Measurements from ENCODE around the gene GRIN2A. TPM values are rescaled to one million over a fixed set of nuclear protein-coding genes. Genes with fewer than 3 reads are reported as not detected.

The GRIN2A gene
- total and polyA plus RNA-seq, 8 donors, result 0.06 to 9.8 (median 0.86) TPM

DNA sequence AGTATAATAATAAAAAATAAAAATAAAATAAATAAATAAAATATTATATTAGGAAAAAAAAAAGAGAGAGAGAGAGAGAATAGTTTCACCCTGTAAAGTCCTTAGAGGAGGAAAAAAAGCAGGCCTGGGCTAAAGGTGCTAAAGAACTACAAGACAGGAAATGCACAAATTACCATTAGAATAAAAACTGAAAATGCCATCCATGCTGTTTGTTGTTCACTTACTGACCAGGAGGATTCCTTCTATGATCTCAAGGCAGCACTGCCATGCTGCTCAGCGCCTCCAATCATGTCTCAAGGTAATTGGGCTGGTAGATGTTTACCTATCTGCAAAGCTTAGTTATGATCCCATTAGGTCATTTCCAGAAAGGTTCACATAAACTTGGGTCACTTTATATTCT lies 201.2 kb downstream of the GRIN2A start:
- WGBS, 5 donors, result 30 to 88% (median 50%) methylated on average over 1 of the region's 1 CpG
- intact Hi-C loops (cut with DNase I; ENCODE audit: low total_unique reads), result no loop called here

GRCh38 chr16:9978160-9978725 lies 204.0 kb downstream of the GRIN2A start:
- 64 to 78% (median 73%) methylated on average over 2 of the region's 2 CpGs for WGBS, 5 donors
- Histone ChIP-seq H3K4me3 (no peak overlapping the region), H3K36me3 (no peaks in the 10 kb centered on the region), H3K9me3 (no peaks in the 10 kb centered on the region), H3K4me1 (no peaks in the 10 kb centered on the region), H3K27me3 (no peaks in the 10 kb centered on the region), H3K27ac (no peak overlapping the region)
- intact Hi-C loops (cut with DNase I; ENCODE audit: low total_unique reads), result no loop called here
- TF ChIP-seq POLR2A (IDR thresholded peaks at IDR 0.05) (no peak), CTCF (IDR thresholded peaks at IDR 0.05) (no peak), POLR2AphosphoS5 (IDR thresholded peaks at IDR 0.05) (no peak), EP300 (IDR thresholded peaks at IDR 0.05) (no peak)
- DNase-seq, result no peak

More for the DNA sequence above, 201.2 kb downstream of the GRIN2A start:
- Histone ChIP-seq H3K27ac (no peak overlapping the region), H3K27me3 (no peaks in the 10 kb centered on the region), H3K4me3 (no peak overlapping the region), H3K36me3 (no peaks in the 10 kb centered on the region), H3K9me3 (no peaks in the 10 kb centered on the region), H3K4me1 (no peaks in the 10 kb centered on the region)
- no peak for DNase-seq
- TF ChIP-seq EP300 (IDR thresholded peaks at IDR 0.05), result no peak

DNA sequence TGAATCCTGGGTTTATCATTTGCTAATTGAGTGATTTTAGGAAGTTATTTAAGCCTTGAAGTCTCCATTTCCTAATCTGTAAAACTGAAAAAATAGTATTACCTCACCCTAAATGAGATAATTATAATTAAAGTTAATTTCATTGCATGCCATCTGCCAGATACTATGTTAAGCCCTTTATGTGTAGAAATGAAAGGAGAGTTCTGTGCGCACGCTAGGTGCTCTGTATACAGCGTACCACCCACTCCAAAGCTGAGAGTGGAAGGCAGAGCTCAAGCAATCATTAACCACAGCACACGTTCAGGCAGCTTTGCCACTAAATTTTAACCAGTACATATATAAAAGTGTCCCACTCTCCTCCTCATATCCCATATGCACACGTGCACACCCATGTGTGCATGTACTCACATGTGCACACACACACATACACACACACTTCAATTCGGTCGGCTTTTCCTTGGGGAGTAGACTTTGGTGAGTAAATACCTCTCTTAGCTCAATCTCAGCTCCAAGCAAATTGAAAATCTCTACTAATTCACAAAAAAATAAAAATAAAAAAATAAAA lies 204.8 kb downstream of the GRIN2A start:
- Histone ChIP-seq H3K27me3 (no peaks in the 10 kb centered on the region), H3K27ac (no peak overlapping the region), H3K36me3 (no peaks in the 10 kb centered on the region), H3K9me3 (no peaks in the 10 kb centered on the region), H3K4me3 (no peak overlapping the region), H3K4me1 (no peaks in the 10 kb centered on the region)
- intact Hi-C loops (cut with DNase I; ENCODE audit: low total_unique reads), result no loop called here
- WGBS, 5 donors, result 61 to 79% (median 71%) methylated on average over 7 of the region's 7 CpGs
- TF ChIP-seq POLR2AphosphoS5 (IDR thresholded peaks at IDR 0.05) (no peak), POLR2A (IDR thresholded peaks at IDR 0.05) (no peak), CTCF (IDR thresholded peaks at IDR 0.05) (no peak), EP300 (IDR thresholded peaks at IDR 0.05) (no peak)
- DNase-seq, result no peak

DNA sequence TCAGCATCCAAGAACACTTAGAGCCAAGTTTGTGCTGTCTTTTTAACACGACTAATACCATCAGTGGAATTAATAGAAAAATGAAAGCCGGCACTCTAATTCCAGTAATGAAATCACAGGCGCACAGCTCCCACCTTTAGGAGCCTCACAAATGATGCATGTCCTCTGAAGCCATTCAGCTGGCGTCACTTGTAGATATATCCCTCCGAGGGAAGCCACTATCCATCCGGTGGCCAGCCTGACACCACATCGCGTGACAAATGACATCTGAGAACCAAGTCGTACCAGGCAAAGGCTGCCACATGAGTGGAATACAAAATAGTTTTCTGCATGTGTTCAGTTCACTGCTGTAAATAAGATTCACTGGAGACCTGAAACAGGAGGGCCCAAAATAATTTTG lies 205.6 kb downstream of the GRIN2A start:
- H3K36me3 ChIP-seq, result no peaks in the 10 kb centered on the region
- H3K27me3 ChIP-seq, result no peaks in the 10 kb centered on the region
- H3K9me3 ChIP-seq, result no peaks in the 10 kb centered on the region
- DNase-seq, result no peak
- no peak for TF ChIP-seq CTCF (IDR thresholded peaks at IDR 0.05)
- no peak for TF ChIP-seq POLR2AphosphoS5 (IDR thresholded peaks at IDR 0.05)
- TF ChIP-seq POLR2A (IDR thresholded peaks at IDR 0.05), result no peak
- no peak for TF ChIP-seq EP300 (IDR thresholded peaks at IDR 0.05)
- H3K4me3 ChIP-seq, result no peak overlapping the region
- H3K27ac ChIP-seq, result no peak overlapping the region
- WGBS, 5 donors, result 78 to 89% (median 85%) methylated on average over 9 of the region's 9 CpGs
- H3K4me1 ChIP-seq, result no peaks in the 10 kb centered on the region
- intact Hi-C loops (cut with DNase I; ENCODE audit: low total_unique reads), result no loop called here

GRCh38 chr16:9971907-9972306 lies 210.3 kb downstream of the GRIN2A start:
- no peak for DNase-seq
- intact Hi-C loops (cut with DNase I; ENCODE audit: low total_unique reads), result no loop called here
- Histone ChIP-seq H3K4me1 (no peaks in the 10 kb centered on the region), H3K36me3 (no peaks in the 10 kb centered on the region), H3K9me3 (no peaks in the 10 kb centered on the region), H3K27ac (no peak overlapping the region), H3K4me3 (no peak overlapping the region), H3K27me3 (no peaks in the 10 kb centered on the region)
- 49 to 77% (median 70%) methylated on average over 2 of the region's 2 CpGs for WGBS, 5 donors
- no peak for TF ChIP-seq EP300 (IDR thresholded peaks at IDR 0.05)
- TF ChIP-seq POLR2A (IDR thresholded peaks at IDR 0.05), result no peak
- no peak for TF ChIP-seq CTCF (IDR thresholded peaks at IDR 0.05)
- TF ChIP-seq POLR2AphosphoS5 (IDR thresholded peaks at IDR 0.05), result no peak
